ENCODE results near the gene RBPMS2.

RBPMS2 gene

GRCh38 chr15:64782751-64783150 is 7.4 kb upstream of the RBPMS2 start:
- no peak for DNase-seq

GRCh38 chr15:64781299-64781698 is 5.9 kb upstream of the RBPMS2 start:
- DNase-seq, result no peak

- DNase-seq, result no peak
These were observed 5.3 kb upstream of the RBPMS2 start for GRCh38 chr15:64780600-64781156.

- DNase-seq, result no peak
These were observed 4.2 kb upstream of the RBPMS2 start for GRCh38 chr15:64779630-64780029.

GRCh38 chr15:64779024-64779423 is 3.6 kb upstream of the RBPMS2 start:
- DNase-seq, result no peak

GRCh38 chr15:64776402-64776786 is 1.0 kb upstream of the RBPMS2 start:
- no peak for DNase-seq

GRCh38 chr15:64774629-64775493 is 528 bp downstream of the RBPMS2 start:
- peak in 1 of 2 experiments; percentile 10 for DNase-seq

GRCh38 chr15:64774037-64774628 is 1.3 kb downstream of the RBPMS2 start:
- no peak for DNase-seq

- no peak for DNase-seq
These were observed 1.8 kb downstream of the RBPMS2 start for GRCh38 chr15:64773606-64774005.

GRCh38 chr15:64772964-64773363 is 2.4 kb downstream of the RBPMS2 start:
- DNase-seq, result no peak

- no peak for DNase-seq
These were observed 2.9 kb downstream of the RBPMS2 start for GRCh38 chr15:64772488-64772887.

GRCh38 chr15:64770626-64771025 is 4.8 kb downstream of the RBPMS2 start:
- no peak for DNase-seq

- DNase-seq, result no peak
These were observed 8.2 kb downstream of the RBPMS2 start for GRCh38 chr15:64767203-64767602.

- DNase-seq, result no peak
These were observed 9.3 kb downstream of the RBPMS2 start for GRCh38 chr15:64766058-64766457.

GRCh38 chr15:64763874-64764273 is 11.5 kb downstream of the RBPMS2 start:
- DNase-seq, result no peak

- no peak for DNase-seq
These were observed 11.9 kb downstream of the RBPMS2 start for GRCh38 chr15:64763462-64763861.

GRCh38 chr15:64763021-64763420 is 12.4 kb downstream of the RBPMS2 start:
- DNase-seq, result no peak

GRCh38 chr15:64762546-64762945 is 12.8 kb downstream of the RBPMS2 start:
- no peak for DNase-seq

- no peak for DNase-seq
These were observed 14.2 kb downstream of the RBPMS2 start for GRCh38 chr15:64761156-64761555.

GRCh38 chr15:64760056-64760455 is 15.3 kb downstream of the RBPMS2 start:
- no peak for DNase-seq

GRCh38 chr15:64755427-64755940 is 19.9 kb downstream of the RBPMS2 start:
- no peak for DNase-seq

- no peak for DNase-seq
These were observed 20.5 kb downstream of the RBPMS2 start for GRCh38 chr15:64754663-64755426.

All from activated CD4-positive, alpha-beta T cell treated with anti-CD3 and anti-CD28 coated beads, Interleukin-2, amount 50 U/mL, for 4 hours (primary cell).